ENCODE measurements around the gene HPS4.

- TF ChIP-seq CTCF (IDR thresholded peaks at IDR 0.05) (no peak), POLR2A (IDR thresholded peaks at IDR 0.05) (no peak)
These were observed 33.0 kb downstream of the HPS4 start for GRCh38 chr22:26450453-26451185.
